Astrocyte (in vitro differentiated cells and primary cell): ENCODE measurements around the gene EPS15.

Experiments
- EZH2 ChIP-seq: IDR thresholded peaks from 2 replicates; pipeline ENCODE4 v1.6.1; 2012; ENCODE audit warnings: mild to moderate bottlenecking, low read length, inconsistent platforms; ENCODE audit not compliant: insufficient read depth
- TF ChIP-seq, protein P1 (sequence below): IDR thresholded peaks from 2 replicates; pipeline ENCODE4 v1.5.1; 2011; ENCODE audit warnings: low read depth, mild to moderate bottlenecking, inconsistent platforms, low read length, moderate library complexity; ENCODE audit not compliant: insufficient read depth

DNA sequence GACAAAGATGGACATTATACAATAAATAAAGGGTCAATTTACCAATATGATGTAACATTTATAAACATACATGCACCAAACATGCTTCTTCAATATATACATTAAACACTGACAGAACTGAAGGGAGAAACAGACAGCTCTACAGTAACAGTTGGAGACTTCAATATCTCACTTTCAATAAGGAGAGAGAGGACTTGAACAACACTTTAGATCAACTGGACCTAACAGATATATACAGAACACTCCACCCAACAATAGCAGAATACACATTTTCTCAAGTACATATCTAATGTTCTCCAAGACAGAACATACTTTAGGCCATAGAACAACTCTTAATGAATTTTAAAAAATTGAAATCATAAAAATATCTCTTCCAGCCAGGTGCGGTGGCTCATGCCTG lies 138.1 kb downstream of the EPS15 start:
- TF ChIP-seq EZH2, result no peak
- TF ChIP-seq, protein P1, sequence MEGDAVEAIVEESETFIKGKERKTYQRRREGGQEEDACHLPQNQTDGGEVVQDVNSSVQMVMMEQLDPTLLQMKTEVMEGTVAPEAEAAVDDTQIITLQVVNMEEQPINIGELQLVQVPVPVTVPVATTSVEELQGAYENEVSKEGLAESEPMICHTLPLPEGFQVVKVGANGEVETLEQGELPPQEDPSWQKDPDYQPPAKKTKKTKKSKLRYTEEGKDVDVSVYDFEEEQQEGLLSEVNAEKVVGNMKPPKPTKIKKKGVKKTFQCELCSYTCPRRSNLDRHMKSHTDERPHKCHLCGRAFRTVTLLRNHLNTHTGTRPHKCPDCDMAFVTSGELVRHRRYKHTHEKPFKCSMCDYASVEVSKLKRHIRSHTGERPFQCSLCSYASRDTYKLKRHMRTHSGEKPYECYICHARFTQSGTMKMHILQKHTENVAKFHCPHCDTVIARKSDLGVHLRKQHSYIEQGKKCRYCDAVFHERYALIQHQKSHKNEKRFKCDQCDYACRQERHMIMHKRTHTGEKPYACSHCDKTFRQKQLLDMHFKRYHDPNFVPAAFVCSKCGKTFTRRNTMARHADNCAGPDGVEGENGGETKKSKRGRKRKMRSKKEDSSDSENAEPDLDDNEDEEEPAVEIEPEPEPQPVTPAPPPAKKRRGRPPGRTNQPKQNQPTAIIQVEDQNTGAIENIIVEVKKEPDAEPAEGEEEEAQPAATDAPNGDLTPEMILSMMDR, result no peak
